ENCODE measurements around the gene KCNH4.

GRCh38 chr17:42221886-42222745 lies 41.2 kb upstream of the KCNH4 start:
- no peak for TF ChIP-seq POLR2A (IDR thresholded peaks at IDR 0.05)
- TF ChIP-seq, protein P1, sequence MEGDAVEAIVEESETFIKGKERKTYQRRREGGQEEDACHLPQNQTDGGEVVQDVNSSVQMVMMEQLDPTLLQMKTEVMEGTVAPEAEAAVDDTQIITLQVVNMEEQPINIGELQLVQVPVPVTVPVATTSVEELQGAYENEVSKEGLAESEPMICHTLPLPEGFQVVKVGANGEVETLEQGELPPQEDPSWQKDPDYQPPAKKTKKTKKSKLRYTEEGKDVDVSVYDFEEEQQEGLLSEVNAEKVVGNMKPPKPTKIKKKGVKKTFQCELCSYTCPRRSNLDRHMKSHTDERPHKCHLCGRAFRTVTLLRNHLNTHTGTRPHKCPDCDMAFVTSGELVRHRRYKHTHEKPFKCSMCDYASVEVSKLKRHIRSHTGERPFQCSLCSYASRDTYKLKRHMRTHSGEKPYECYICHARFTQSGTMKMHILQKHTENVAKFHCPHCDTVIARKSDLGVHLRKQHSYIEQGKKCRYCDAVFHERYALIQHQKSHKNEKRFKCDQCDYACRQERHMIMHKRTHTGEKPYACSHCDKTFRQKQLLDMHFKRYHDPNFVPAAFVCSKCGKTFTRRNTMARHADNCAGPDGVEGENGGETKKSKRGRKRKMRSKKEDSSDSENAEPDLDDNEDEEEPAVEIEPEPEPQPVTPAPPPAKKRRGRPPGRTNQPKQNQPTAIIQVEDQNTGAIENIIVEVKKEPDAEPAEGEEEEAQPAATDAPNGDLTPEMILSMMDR (IDR thresholded peaks at IDR 0.05) = peak in 5 of 6 experiments; percentile 35 to 57 (median 52)

Data from Peyer's patch (tissue), 4 donors.